TTC549 (cell line): ENCODE results near the gene CYSRT1.

Source experiments
- FAIRE-seq: peaks from 2 replicates; lab custom pipeline; 2012; peaks lifted over from hg19 to GRCh38; lab: Jason Lieb, UNC

The CYSRT1 gene

GRCh38 chr9:137252555-137253506 is 27.9 kb downstream of the CYSRT1 start:
- FAIRE-seq: no peak

GRCh38 chr9:137253717-137254623 is 29.0 kb downstream of the CYSRT1 start:
- FAIRE-seq: no peak

GRCh38 chr9:137254624-137255447 is 29.9 kb downstream of the CYSRT1 start, which contains the start of gene NELFB:
NELFB (plus strand) TSS chr9:137255327.
- FAIRE-seq: no peak

GRCh38 chr9:137255448-137256114 is 30.6 kb downstream of the CYSRT1 start:
- FAIRE-seq: no peak

- no peak for FAIRE-seq
Measured at GRCh38 chr9:137256362-137256761, 31.4 kb downstream of the CYSRT1 start.

GRCh38 chr9:137256856-137257255 is 31.9 kb downstream of the CYSRT1 start:
- no peak for FAIRE-seq

DNA sequence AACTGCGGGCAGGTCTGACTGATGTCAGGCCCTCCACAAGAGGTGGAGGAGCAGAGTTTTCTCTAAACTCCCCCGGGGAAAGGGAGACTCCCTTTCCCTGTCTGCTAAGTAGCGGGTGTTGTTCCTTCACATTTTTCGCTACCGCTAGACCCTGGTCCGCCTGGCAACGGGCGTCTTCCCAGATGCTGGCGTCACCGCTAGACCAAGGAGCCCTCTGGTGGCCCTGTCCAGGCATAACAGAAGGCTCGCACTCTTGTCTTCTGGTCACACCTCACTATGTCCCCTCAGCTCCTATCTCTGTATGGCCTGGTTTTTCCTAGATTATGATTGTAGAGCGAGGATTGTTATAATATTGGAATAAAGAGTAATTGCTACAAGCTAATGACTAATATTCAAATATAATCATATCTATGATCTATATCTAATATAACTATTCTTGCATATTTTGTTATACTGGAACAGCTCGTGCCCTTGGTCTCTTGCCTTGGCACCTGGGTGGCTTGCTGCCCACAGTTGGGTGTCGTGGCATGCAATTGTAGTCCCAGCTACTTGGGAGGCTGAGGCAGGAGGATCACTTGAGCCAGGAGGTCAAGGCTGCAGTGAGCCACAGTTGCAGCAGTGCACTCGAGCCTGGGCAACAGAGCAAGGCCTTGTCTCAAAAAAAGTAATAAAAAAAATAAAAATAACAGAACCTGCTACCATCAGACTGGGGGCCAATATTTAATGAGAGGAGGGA is 37.4 kb downstream of the CYSRT1 start:
- FAIRE-seq: peak; percentile 78

DNA sequence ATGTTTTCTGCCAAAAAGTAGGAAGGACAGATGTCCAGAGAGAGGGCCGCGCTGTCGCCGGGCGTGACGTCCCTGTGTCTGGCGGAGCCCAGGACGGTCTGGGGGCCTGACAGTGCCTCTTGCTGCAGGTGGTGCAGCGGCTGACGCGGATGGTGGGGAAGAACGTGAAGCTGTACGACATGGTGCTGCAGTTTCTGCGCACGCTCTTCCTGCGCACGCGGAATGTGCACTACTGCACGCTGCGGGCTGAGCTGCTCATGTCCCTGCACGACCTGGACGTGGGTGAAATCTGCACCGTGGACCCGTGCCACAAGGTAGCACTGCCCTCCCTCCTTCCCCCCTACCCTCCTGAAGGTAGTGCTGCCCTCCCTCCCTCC is 37.9 kb downstream of the CYSRT1 start:
- FAIRE-seq: no peak

DNA sequence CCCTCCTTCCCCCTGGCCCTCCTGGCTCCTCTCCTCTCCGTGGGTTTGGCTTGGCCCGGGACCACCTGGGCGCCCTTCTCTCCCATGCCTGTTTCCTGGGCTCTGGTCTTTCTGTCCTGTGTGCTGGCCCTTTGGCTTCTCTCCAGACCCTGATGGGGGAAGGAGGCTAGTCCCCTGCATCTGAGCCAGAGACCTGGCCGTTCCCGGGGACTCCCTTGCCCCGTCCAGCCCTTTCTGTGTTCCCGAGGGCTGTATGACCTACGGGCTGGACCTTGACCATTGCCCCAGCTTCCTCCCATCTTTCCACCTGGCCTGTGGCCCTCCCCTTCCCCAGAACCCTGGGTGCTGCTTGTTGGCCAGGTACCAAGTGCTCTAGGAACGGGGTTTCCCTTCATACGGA is 38.5 kb downstream of the CYSRT1 start:
- no peak for FAIRE-seq

DNA sequence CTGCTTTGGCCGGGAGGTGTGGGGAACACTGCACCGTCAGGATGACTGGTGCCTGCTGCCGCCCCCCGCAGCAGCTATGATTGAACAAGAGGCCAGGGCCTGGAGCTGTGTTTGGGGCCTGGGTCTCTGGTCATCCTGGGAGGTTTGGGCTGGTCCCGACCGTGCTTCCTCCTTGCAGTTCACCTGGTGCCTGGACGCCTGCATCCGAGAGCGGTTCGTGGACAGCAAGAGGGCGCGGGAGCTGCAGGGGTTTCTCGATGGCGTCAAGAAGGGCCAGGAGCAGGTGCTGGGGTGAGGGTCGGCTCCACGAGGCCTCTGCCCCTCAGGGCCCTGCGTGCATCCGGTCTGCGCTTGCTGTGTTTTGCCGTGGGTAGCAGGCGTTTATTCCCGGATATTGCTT is 39.1 kb downstream of the CYSRT1 start:
- no peak for FAIRE-seq

- no peak for FAIRE-seq
Measured at GRCh38 chr9:137265496-137266161, 40.7 kb downstream of the CYSRT1 start.

GRCh38 chr9:137266162-137266527 is 41.2 kb downstream of the CYSRT1 start:
- no peak for FAIRE-seq

GRCh38 chr9:137266585-137267453 is 41.8 kb downstream of the CYSRT1 start:
- FAIRE-seq: no peak

DNA sequence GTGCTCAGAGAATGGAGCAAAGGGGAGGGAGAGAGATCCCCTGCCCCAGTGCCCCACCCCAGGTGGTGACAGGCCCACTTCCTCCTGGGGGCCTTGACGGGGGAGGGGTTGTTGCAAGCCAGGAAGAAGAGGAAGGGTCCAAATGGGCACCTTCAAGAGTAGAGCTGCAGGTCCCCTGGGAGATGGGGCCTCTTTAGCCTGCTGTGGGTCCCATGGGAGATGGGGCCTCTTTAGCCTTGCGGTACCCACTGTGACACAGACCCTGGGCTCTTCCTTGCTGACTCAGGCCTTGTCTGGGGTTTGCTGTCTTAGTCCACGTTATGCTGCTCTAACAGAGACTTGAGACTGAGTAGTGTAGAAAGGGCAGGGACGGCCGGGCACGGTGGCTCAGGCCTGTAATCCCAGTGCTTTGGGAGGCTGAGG is 43.0 kb downstream of the CYSRT1 start:
- no peak for FAIRE-seq

DNA sequence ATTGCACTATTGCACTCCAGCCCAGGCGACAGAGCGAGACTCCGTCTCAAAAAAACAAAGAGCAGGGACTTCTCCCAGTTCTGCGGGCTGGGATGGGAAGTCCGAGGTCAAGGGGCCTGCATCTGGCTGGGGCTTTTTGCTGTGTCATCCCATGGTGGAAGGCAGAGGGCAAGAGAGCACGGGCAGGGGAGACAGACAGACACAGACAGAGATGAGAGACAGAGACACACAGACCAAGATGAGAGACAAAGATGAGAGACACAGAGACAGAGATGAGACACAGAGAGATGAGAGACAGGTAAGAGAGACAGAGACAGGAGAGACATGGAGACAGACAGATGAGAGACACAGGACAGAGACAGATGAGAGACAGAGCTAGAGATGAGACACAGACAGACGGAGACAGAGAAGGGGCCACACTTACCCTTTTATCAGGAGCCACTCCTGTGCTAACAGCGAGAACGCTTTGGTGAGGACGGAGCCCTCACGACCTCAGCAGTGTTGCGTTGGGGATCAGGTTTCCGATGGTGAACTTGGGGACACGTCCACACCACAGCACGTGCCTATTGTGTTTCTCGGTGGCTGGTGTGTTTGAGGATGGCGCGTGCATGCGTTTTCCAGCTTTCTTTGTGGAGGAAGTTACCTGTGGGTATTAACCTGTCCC is 43.7 kb downstream of the CYSRT1 start:
- FAIRE-seq: no peak

DNA sequence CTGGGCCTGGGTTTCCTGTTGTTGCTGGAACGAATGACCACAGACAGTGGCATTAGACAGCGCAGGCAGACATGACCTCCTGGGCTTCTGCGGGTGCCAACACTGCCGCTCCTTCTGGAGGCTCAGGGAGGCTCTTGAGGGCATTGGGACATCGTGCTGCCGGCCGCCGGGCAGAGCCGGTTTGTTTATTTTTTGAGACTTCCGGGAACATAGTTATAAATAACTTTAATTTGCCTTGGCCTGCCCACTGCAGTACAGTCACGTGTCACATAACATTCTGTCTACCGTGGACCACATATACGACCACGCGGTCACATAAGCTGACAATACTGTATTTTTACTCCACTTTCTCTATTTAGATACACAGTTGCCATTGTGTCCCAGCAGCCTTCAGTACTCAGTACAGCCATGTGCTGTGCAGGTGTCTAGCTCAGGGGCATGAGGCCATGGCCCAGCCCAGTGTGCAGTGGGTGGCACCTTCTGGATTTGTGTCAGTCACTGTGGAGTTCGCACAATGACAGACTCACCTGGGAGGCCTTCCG is 44.3 kb downstream of the CYSRT1 start:
- no peak for FAIRE-seq

GRCh38 chr9:137270929-137271695 is 46.1 kb downstream of the CYSRT1 start:
- no peak for FAIRE-seq

- no peak for FAIRE-seq
Measured at GRCh38 chr9:137271696-137272076, 46.7 kb downstream of the CYSRT1 start.
